K562 (cell line): ENCODE measurements around the gene LRRC47. TPM values are rescaled to one million over a fixed set of nuclear protein-coding genes. Genes with fewer than 3 reads are reported as not detected.

Experiments
- ATF7 ChIP-seq: fragments of 450-650 bp; IDR thresholded peaks from 2 replicates; pipeline ENCODE4 v1.7.1; 2014; ENCODE audit warnings: mild to moderate bottlenecking, moderate library complexity
- CAMTA2 ChIP-seq: fragments of 250-450 bp; sonication (Bioruptor Pico); conservative IDR thresholded peaks from 2 replicates; pipeline ENCODE4 v1.5.1; 2022
- CREB3 ChIP-seq: fragments of 450-650 bp; conservative IDR thresholded peaks from 2 replicates; pipeline ENCODE4 v1.6.1; 2016; ENCODE audit warnings: missing genetic modification characterization, low read depth, mild to moderate bottlenecking, missing compliant biosample characterization, moderate library complexity
- E4F1 ChIP-seq: fragments of 250-450 bp; sonication (Bioruptor Pico); IDR thresholded peaks from 2 replicates; pipeline ENCODE4 v1.5.0; 2021; ENCODE audit warnings: mild to moderate bottlenecking, borderline replicate concordance
- HMBOX1 ChIP-seq: sonication (generic); IDR thresholded peaks from 2 replicates; pipeline ENCODE4 v1.6.1; 2016
- ID3 ChIP-seq, 2 experiments: fragments of 250-450 bp in 1 of 2; fragments of 450-650 bp in 1 of 2; sonication (Bioruptor Pico) in 1 of 2; IDR thresholded peaks; 2 replicates each; pipeline versions ENCODE4 v1.6.1 to v1.8.0; 2016 to 2021; ENCODE audit warnings: mild to moderate bottlenecking in 2 of 2, moderate library complexity in 2 of 2, missing compliant biosample characterization in 1 of 2, missing genetic modification characterization in 1 of 2
- MBD2 ChIP-seq: sonication (generic); IDR thresholded peaks from 2 replicates; pipeline ENCODE4 v1.6.1; 2016; ENCODE audit warnings: low read depth, borderline replicate concordance
- MCM5 ChIP-seq: fragments of 450-650 bp; IDR thresholded peaks from 2 replicates; pipeline ENCODE4 v1.6.1; 2016; ENCODE audit warnings: low read depth
- STAG1 ChIP-seq: sonication (generic); formaldehyde crosslinking; IDR thresholded peaks from 2 replicates; pipeline ENCODE4 v1.5.0; 2020; ENCODE audit warnings: missing genetic modification reagents, borderline replicate concordance
- TOE1 ChIP-seq, 2 experiments: fragments of 450-650 bp in 1 of 2; sonication (generic) in 1 of 2; formaldehyde crosslinking in 1 of 2; IDR thresholded peaks; 2 replicates each; pipeline versions ENCODE4 v1.7.1 to v1.8.0; 2016 to 2022; ENCODE audit warnings: borderline replicate concordance in 2 of 2, mild to moderate bottlenecking in 2 of 2, antibody characterized with exemption in 1 of 2, inconsistent platforms in 1 of 2, low read depth in 1 of 2, missing genetic modification reagents in 1 of 2, moderate library complexity in 1 of 2
- ZKSCAN1 ChIP-seq: fragments of 150-350 bp; IDR thresholded peaks from 2 replicates; pipeline ENCODE4 v1.6.1; 2016; ENCODE audit warnings: low read depth, low read length
- ZNF143 ChIP-seq: sonication (generic); formaldehyde crosslinking; IDR thresholded peaks from 2 replicates; pipeline ENCODE4 v1.9.0; 2022; ENCODE audit warnings: mild to moderate bottlenecking, missing genetic modification reagents
- ZNF165 ChIP-seq: fragments of 250-450 bp; sonication (Bioruptor Pico); IDR thresholded peaks from 2 replicates; pipeline ENCODE4 v1.4.0; 2020; ENCODE audit warnings: borderline replicate concordance
- ZNF445 ChIP-seq: fragments of 250-450 bp; sonication (Bioruptor Pico); IDR thresholded peaks from 2 replicates; pipeline ENCODE4 v1.4.0; 2020; ENCODE audit warnings: low read depth, mild to moderate bottlenecking, moderate library complexity
- ZNF655 ChIP-seq: fragments of 250-450 bp; sonication (Bioruptor Pico); IDR thresholded peaks from 2 replicates; pipeline ENCODE4 v1.5.0; 2021
- ZNF764 ChIP-seq: fragments of 250-450 bp; sonication (Bioruptor Pico); IDR thresholded peaks from 2 replicates; pipeline ENCODE4 v1.4.0; 2020; ENCODE audit warnings: low read depth, mild to moderate bottlenecking, moderate library complexity
- polyA plus RNA-seq, 8 experiments: library from polyadenylated mRNA; depleted of rRNA in 4 of 8; stranded (reverse) in 5 of 8; unstranded in 3 of 8; fragments of >200 nt; fragmentation: Nextera tagmentation in 2 of 8; fragmentation: Illumina TruSeq in 1 of 8; extraction: Ambion mirVana in 2 of 8; extraction: Trizol in 1 of 8; gene quantifications; 2 replicates each; pipeline versions ENCODE4 v1.2.1 to v1.2.3, GENCODE V29; 2011 to 2014; ENCODE audit warnings: inconsistent platforms in 1 of 8, missing spikeins in 1 of 8
- total RNA-seq, 7 experiments: library from RNA; depleted of rRNA in 6 of 7; stranded (reverse); fragments of >200 nt in 6 of 7; fragmentation: Illumina TruSeq in 2 of 7; extraction: Trizol in 2 of 7; gene quantifications; 2 replicates each; pipeline versions ENCODE4 v1.2.1 to v1.2.3, GENCODE V29; 2011 to 2021; ENCODE audit warnings: low replicate concordance in 1 of 7

LRRC47 gene
- total and polyA plus RNA-seq, 9 of the 15 experiments (the other 6 are each of a cell fraction or from before 2014, with no cell fraction given) = 4.6 to 68.0 (median 35.9) TPM

GRCh38 chr1:3807769-3808168, 11.5 kb upstream of the LRRC47 start (continued):
- TF ChIP-seq TOE1 (IDR thresholded peaks at IDR 0.05; ENCODE audit: borderline replicate concordance) (no peak), TOE1 (CRISPR knock-in tag; IDR thresholded peaks at IDR 0.05; ENCODE audit: borderline replicate concordance, low read depth) (no peak), ZNF764 (no peak), ZNF143 (no peak), STAG1 (CRISPR knock-in tag) (no peak), CREB3 (no peak), ATF7 (0 out of 2 replicates have a peak, but pooled peaks have one; percentile 12), HMBOX1 (peak; percentile 65; the same call in 1 of the 2 replicates), ID3 (CRISPR knock-in tag; IDR thresholded peaks at IDR 0.05) (no peak), ID3 (tag; IDR thresholded peaks at IDR 0.05) (no peak), MBD2 (no peak), ZNF655 (CRISPR knock-in tag) (no peak), ZNF165 (CRISPR knock-in tag) (no peak), E4F1 (CRISPR knock-in tag) (no peak), ZKSCAN1 (no peak), MCM5 (no peak), ZNF445 (CRISPR knock-in tag) (no peak), CAMTA2 (no peak)
